Esophagus muscularis mucosa (tissue), 4 donors: ENCODE measurements around the gene CHGA. TPM values are rescaled to one million over a fixed set of nuclear protein-coding genes. Genes with fewer than 3 reads are reported as not detected.

ENCODE experiments used
- DNase-seq: peaks from one replicate; pipeline ENCODE4 v3.0.0-alpha.2; 2017; ENCODE audit errors: extremely low spot score
- H3K27ac ChIP-seq, 4 donors: fragments of 200-600 bp; sonication (generic); replicated peaks in 1 of 4; 1 replicate in 3 of 4; 2 replicates in 1 of 4; pipeline ENCODE4 v1.5.1; 2016 to 2019; ENCODE audit warnings: mild to moderate bottlenecking in 1 of 4
- H3K27me3 ChIP-seq, 4 donors: fragments of 200-600 bp; sonication (generic); one replicate each; pipeline versions ENCODE4 v1.5.1 to v1.6.0; 2016 to 2019
- H3K36me3 ChIP-seq, 4 donors: fragments of 200-600 bp; sonication (generic); one replicate each; pipeline ENCODE4 v1.5.1; 2016 to 2019
- H3K4me1 ChIP-seq, 4 donors: fragments of 200-600 bp; sonication (generic); one replicate each; pipeline ENCODE4 v1.5.1; 2016 to 2019
- H3K4me3 ChIP-seq, 4 donors: fragments of 200-600 bp; sonication (generic); 1 replicate in 2 of 4; 2 replicates in 2 of 4; pipeline ENCODE4 v1.5.1; 2016 to 2019; ENCODE audit warnings: mild to moderate bottlenecking in 4 of 4, moderate library complexity in 1 of 4
- H3K9me3 ChIP-seq, 4 donors: fragments of 200-600 bp; sonication (generic); 1 replicate in 3 of 4; 2 replicates in 1 of 4; pipeline ENCODE4 v1.5.1; 2016 to 2019
- CTCF ChIP-seq, 3 experiments: fragments of 200-600 bp in 2 of 3; fragments of 450-650 bp in 1 of 3; sonication (generic) in 2 of 3; IDR thresholded peaks; one replicate each; pipeline ENCODE4 v1.5.1; 2017 to 2019; ENCODE audit warnings: antibody characterized with exemption in 3 of 3, mild to moderate bottlenecking in 2 of 3, moderate library complexity in 1 of 3
- EP300 ChIP-seq: sonication (generic); formaldehyde crosslinking; IDR thresholded peaks from one replicate; pipeline ENCODE4 v1.6.1; 2017; ENCODE audit warnings: antibody characterized with exemption
- POLR2A ChIP-seq: fragments of 450-650 bp; IDR thresholded peaks from one replicate; pipeline ENCODE4 v1.6.1; 2017; ENCODE audit warnings: antibody characterized with exemption, moderate library complexity, mild to moderate bottlenecking, low read depth
- POLR2AphosphoS5 ChIP-seq, 2 donors: sonication (generic); formaldehyde crosslinking; IDR thresholded peaks; one replicate each; pipeline ENCODE4 v1.6.1; 2017; ENCODE audit warnings: antibody characterized with exemption in 2 of 2
- WGBS: methylation state at CpG from one replicate; pipeline ENCODE4 v1.1.5; 2018; 5-methylcytosine and 5-hydroxymethylcytosine counted together
- intact Hi-C: fragments of 100-400 bp; cut with DNase I; formaldehyde crosslinking; loops from one replicate; pipeline ENCODE4 v1.15.1; 2023
- total RNA-seq, 4 donors: library from RNA; depleted of rRNA; stranded (reverse); fragments of >200 nt; gene quantifications; one replicate each; pipeline versions ENCODE4 v1.1.0 to v1.2.1, GENCODE V29; 2016

CHGA gene
- total RNA-seq, 4 donors from 2014 or later: 1.2 to 2.5 (median 1.3) TPM

DNA sequence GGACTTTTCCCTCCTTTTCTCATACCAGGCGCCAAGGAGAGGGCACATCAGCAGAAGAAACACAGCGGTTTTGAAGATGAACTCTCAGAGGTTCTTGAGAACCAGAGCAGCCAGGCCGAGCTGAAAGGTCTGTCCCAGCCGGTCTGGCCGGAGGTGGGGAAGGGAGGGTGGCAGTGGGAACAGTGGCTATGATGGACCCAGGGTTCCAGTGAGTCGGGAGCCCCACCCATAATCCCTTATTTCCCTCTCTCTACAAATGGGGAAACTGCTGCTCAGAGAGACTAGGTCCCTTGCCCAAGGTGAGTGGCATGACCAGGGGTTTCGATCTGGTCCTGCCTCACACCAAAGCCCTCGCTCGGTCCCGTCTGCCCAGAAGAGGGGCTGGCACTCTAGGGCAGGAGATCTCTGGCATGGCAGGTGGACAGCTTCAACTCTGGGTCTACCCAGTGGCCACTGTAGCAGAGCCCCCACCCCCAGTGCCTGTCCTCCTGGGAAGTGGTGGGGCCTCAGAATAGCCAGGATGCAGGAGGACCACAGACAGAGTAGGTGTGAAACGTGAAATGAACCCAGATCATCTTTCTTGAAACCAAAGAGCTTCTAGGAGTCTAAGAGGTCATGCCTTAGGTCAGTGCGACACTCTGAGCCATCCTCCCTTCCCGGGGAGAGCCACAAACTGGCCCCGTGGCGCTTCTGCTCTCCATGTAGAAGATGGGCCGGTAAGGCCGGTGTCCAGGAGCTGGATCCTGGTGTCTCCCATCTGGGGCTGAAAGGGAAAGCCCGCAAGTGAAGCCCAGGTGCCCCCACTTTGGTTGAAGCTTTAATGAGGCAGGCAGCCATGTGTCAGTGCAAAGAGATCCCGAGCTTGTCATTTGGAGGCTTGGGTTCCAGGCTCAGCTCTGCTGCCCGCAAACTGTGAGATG is 7.0 kb downstream of the CHGA start:
- no peaks in the 10 kb centered on the region for H3K27me3 ChIP-seq
- H3K4me3 ChIP-seq: no peak overlapping the region
- H3K36me3 ChIP-seq: peaks cover 0 to 9% (median 0%) of the 10 kb centered on the region in 4 donors
- intact Hi-C loops: no loop called here
- TF ChIP-seq POLR2AphosphoS5 (IDR thresholded peaks at IDR 0.05): no peak
- no peak for TF ChIP-seq EP300
- no peak for TF ChIP-seq POLR2A
- no peak for TF ChIP-seq CTCF (IDR thresholded peaks at IDR 0.05)
- no peak for DNase-seq
- no peak overlapping the region for H3K27ac ChIP-seq
- WGBS: 84% methylated on average over 12 of the region's 20 CpGs
- H3K9me3 ChIP-seq: no peaks in the 10 kb centered on the region
- H3K4me1 ChIP-seq: no peaks in the 10 kb centered on the region

DNA sequence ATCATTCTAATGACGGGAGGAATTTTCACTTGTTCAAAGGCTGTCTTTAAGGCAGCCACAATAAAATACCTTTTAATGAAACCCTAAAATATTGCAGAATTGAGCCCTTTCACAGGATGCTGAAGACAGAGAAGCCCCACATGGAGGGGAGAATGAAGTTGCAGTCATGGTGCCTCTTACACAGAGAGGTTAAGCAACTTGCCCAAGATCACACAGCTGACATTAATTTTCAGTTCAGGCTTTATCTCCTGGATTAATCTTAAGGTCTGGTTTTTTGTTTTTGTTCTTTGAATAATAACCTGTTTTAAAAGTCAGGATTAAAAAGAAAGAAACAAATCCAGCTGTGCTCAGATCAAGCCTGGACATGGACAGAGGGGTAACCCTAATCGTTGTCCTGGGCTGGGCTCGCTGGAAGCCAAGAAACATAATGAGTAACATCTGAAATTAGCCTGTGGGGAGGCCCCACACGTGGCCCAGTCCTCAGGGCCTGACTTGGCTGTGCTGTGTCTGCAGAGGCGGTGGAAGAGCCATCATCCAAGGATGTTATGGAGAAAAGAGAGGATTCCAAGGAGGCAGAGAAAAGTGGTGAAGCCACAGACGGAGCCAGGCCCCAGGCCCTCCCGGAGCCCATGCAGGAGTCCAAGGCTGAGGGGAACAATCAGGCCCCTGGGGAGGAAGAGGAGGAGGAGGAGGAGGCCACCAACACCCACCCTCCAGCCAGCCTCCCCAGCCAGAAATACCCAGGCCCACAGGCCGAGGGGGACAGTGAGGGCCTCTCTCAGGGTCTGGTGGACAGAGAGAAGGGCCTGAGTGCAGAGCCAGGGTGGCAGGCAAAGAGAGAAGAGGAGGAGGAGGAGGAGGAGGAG is 8.0 kb downstream of the CHGA start:
- no peak overlapping the region for H3K27ac ChIP-seq
- 67% methylated on average over 8 of the region's 8 CpGs for WGBS

DNA sequence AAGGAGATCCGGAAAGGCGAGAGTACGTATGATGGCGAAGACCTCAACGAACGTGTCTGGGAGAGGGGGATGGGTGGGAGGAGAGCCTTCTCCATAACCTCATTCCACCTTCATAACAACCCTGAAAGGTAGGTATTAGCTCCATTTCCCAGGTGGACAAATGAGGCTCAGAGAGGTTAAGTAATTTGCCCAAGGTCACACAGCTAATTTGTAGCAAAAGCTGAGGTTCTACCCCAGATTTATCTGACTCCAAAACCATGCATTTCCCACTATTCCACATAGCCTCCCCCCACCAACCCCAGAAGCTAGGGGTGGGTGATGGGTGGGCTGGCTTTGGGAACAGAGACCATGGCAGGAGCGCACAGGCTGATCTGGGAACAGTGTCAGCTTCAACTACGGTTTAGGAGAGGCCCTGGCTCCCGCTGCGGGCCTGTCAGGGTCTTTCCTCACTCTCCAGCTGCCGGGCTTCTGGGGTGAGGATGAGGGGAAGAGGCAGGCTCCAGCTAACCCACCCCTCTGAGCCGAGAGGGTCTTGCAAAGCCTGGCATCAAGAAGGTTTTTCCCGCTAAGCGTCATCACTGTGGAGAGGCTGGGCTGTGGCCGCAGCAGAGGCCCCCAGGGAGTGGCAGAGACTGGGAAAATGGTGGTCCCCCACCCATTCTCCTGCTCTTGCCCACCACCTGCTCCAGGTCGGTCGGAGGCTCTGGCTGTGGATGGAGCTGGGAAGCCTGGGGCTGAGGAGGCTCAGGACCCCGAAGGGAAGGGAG is 8.9 kb downstream of the CHGA start:
- intact Hi-C loops: no loop called here
- Histone ChIP-seq H3K27me3 (no peaks in the 10 kb centered on the region), H3K36me3 (peaks cover 10 to 24% (median 15%) of the 10 kb centered on the region in 4 donors), H3K4me3 (no peak overlapping the region), H3K27ac (no peak overlapping the region), H3K4me1 (no peaks in the 10 kb centered on the region), H3K9me3 (no peaks in the 10 kb centered on the region)
- TF ChIP-seq CTCF (IDR thresholded peaks at IDR 0.05) (no peak), POLR2A (no peak), POLR2AphosphoS5 (IDR thresholded peaks at IDR 0.05) (no peak), EP300 (no peak)
- no peak for DNase-seq
- WGBS: 81% methylated on average over 18 of the region's 18 CpGs

More for the DNA sequence above, 8.0 kb downstream of the CHGA start:
- TF ChIP-seq POLR2A (no peak), EP300 (no peak), POLR2AphosphoS5 (IDR thresholded peaks at IDR 0.05) (no peak), CTCF (IDR thresholded peaks at IDR 0.05) (no peak)
- Histone ChIP-seq H3K9me3 (no peaks in the 10 kb centered on the region), H3K27me3 (no peaks in the 10 kb centered on the region), H3K36me3 (peaks cover 1 to 15% (median 7%) of the 10 kb centered on the region in 4 donors), H3K4me3 (no peak overlapping the region), H3K4me1 (no peaks in the 10 kb centered on the region)
- intact Hi-C loops: no loop called here
- no peak for DNase-seq

- 81% methylated on average over 19 of the region's 35 CpGs for WGBS
- H3K9me3 ChIP-seq: no peaks in the 10 kb centered on the region
Measured at GRCh38 chr14:92932448-92933395, 9.8 kb downstream of the CHGA start.

More at GRCh38 chr14:92932448-92933395, 9.8 kb downstream of the CHGA start:
- Histone ChIP-seq H3K4me3 (no peak overlapping the region), H3K27ac (no peak overlapping the region), H3K27me3 (no peaks in the 10 kb centered on the region), H3K4me1 (no peaks in the 10 kb centered on the region), H3K36me3 (peaks cover 13 to 33% (median 22%) of the 10 kb centered on the region in 4 donors)
- intact Hi-C loops: no loop called here
- TF ChIP-seq EP300: no peak
- DNase-seq: no peak
